Left cardiac atrium (tissue), 4 donors: Measurements from ENCODE around the gene MCC. TPM values are rescaled to one million over a fixed set of nuclear protein-coding genes. Genes with fewer than 3 reads are reported as not detected.

Experiments used
- ATAC-seq, 2 donors: fragments of 200-7000 bp; cut with Tn5 transposase; one replicate each; pipeline ENCODE4 v1.9.1; 2020; ENCODE audit warnings: mild to moderate bottlenecking in 2 of 2, moderate library complexity in 2 of 2
- DNase-seq: peaks from one replicate; pipeline ENCODE4 v3.0.0-alpha.2; 2020
- intact Hi-C, 2 donors: fragments of 100-400 bp; cut with DNase I; formaldehyde crosslinking; loops; one replicate each; pipeline versions ENCODE4 v1.14.1 to v1.15.1; 2022 to 2023
- total RNA-seq, 2 donors: library from RNA; stranded (reverse); fragmentation: NEBNext Ultra II Directional; extraction: Animal tissue kit (Norgen Biotek cat#: 25700); gene quantifications; one replicate each; pipeline ENCODE4 v1.2.1, GENCODE V29; 2021
- donor health status: DM: no; HTN: yes; CAD: no.
- donor health status: DM: no; HTN: yes; CAD: no; lungs with severe emphysema.
- donor health status: DM: yes; HTN: yes; CAD: no.
- donor health status: Dilated cardiomyopathy.

The MCC gene
- total RNA-seq, 2 donors from 2014 or later = 18.2 to 28.6 TPM

DNA sequence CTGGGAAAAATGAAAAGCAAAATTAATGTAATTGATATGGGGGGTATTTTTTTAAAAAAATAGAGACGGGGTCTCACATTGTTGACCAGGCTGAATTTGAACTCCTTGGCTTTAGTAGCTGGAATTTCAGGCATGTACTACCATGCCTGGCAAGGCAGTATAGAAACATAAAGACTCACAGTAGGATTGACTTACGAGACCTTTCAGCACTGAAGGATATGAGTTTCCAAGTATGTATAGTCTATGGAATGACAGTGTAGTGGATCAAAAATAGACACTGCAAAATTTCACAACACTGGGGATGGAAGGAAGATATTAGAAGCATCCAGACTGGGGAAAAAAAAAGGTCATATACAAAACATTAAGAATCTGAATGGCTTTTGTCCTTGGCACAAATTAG is 504.9 kb downstream of the MCC start:
- intact Hi-C loops = no loop called here

DNA sequence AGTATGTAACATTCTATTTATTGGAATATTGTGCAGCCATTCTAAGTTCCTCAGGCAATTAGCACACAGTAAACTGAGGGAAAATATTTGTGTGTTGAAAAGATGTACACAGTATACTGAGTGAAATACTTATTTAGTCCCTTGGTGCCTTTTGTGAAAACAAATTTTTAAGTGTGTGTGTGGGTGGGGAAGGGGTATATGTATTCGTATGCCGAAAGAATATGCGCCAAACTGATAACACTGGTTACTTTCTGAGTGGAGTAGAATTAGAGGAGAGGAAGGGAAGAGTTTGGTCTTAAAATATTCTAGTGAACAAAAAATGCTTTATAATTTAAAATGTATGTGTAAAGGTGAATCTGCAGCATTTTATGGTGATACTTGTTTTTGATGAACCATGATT is 508.5 kb downstream of the MCC start:
- intact Hi-C loops = no loop called here
- DNase-seq (no peak), ATAC-seq (no peak)

More for the DNA sequence above, 504.9 kb downstream of the MCC start:
- DNase-seq (no peak), ATAC-seq (no peak)

DNA sequence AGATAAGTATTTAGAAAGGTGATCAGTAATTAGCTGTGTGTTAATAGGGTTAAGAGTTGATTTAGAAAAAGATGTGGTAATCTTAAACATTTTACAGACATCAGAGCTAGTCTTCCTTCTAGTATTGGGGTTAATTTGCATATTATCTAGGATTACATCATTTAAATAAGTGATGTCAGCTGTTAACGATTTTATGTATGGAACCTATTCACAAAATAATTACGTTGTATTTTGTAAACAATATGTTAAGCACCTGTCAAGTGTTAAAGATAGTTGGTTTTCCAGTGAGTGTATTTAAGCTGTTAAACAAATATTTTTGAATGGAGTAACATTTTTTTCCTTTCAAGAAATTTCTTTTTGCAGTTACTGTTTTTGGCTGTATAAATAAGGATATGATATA is 509.4 kb downstream of the MCC start:
- DNase-seq (no peak), ATAC-seq (no peak)
- intact Hi-C loops = no loop called here

DNA sequence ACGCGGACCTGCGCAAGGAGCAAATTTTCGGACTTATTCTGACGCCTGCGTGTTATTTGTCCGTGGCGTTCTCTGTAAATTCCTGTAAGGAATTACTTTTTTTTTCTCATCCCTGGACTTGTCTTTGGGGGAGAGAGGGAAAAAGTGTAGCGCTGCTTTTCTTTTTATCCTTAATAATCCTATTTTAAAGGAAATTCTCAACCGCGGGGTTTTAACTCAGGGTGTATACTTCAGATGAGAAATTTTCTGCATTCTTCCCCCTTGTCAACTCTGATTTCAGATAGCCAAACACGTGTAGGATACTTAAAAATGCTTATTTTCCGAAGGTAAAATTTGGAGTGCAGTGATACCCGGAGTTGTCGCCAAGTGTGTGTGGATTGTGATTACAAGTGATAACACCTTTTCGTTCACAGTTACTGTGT is 510.8 kb downstream of the MCC start:
- DNase-seq (no peak), ATAC-seq (peak in 1 of 2 donors; percentile 1)
- intact Hi-C loops = no loop called here

DNA sequence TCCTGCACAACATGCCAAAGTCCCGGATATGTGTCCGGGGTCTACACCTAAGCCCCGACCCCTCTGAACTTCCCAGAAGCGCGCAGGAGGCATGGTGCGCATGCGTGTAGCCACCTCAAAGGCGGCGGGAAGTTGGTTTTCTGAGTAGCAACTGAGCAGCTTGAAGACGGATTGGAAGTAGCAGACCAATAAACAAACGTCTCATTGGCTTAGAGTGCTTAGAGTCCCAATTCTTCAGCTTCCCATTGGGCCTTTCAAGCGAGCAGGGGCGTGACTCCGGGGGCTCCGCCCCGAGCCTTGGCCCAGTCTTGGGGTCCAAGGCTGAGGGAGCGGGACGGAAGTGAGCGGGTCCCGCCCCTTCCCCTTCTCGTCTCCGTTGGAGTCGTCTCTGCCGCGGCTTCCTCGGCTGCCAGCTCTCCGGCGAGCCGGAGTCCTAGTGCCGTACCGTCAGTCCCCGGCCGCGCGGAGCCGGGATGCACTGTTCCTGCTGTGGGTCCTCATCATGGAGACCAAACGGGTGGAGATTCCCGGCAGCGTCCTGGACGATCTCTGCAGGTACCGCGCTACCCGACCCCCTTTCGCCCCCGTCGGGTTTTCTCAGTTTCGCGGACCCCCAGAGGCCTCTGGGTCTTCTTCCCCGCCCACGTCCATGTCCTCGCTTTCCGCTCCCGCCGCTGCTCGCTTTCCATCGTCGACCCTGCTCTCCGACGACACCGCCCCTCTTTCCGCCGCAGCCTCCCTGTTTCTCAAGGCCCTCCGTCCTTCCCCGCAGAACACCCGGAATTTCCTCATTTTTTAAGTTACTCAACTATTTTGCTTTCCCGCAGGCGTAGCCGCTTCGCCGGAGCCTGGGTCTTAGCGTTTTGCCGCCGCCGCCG is 511.6 kb downstream of the MCC start, which contains the start of gene DCP2:
Gene DCP2 (plus strand): TSS at position 367 of the 878 bp plus-strand sequence. CDS start 136 bp downstream, at position 503.
- intact Hi-C loops = no loop called here
- peak; percentile 99 for ATAC-seq
- DNase-seq = peak; percentile 96

DNA sequence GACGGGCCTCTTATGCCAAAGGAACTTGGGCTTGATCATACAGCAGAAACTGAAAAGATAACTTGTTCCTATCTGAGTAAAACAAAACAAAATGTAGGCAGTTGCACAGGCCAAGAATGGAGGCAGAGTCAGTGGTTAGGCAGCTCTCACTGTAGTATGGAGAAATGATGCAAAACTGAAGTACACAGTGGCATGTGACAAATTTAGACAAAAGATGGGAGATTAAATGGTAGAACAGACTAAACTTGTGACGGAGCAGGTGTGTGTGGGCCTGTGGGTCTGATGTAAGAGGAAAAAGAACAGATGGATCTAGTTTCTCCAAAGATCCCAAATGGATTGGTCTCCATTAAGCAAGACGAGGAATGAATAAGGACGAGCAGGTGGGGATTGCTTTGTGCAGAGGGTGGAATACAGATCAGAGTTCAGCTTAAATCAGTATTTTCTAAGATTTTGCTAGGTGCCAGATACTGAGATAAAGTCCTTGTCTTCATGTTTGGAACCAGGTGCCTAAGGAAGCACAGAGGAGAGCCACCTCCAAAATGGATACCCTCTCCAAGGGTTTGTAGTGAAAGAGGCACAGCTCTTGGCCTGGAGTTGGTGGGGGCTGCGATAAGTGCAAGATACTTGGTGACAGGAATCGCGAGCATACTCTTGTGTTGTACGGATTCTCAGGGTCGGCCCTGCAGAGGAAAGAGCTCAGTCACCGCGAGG is 512.4 kb downstream of the MCC start:
- DNase-seq (no peak), ATAC-seq (no peak)
- intact Hi-C loops = no loop called here

DNA sequence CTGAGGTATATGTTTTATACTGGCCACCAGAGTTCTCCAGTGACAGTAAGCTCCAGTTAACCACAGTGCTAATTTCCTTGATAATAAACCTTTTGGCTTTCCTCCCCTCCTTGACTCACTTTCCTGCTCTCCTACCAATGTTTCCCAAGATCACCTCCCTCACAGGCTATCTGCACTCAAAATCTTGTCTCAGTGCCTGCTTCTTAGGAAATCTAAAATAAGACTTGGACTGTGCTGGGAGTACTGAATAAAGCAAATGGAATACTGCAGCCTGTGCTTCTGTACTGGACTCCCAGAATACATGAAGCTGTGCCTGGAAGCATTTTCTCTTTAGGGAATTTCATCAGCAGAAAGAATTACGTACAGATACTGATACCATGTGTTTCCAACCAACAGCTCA is 513.4 kb downstream of the MCC start:
- intact Hi-C loops = no loop called here
- no peak for ATAC-seq
- DNase-seq = no peak

DNA sequence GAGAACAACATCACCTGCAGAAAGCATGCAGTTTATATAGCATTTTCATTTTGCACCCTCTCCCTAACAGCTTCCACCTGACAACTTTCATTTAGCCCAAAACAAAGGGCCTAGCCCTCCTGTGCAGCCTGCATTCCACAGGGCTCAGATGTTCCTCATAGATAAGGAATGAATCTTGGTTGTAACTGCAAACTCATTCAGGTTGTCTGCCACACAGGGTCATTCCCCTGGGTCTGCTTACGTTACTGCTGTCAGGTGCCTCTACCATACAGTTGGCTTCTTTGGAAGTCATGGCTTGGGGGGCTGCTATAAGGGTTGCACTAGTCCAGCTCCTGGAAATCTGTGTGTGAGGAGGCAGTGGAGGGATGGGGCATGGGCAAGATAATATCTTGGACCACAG is 514.3 kb downstream of the MCC start:
- ATAC-seq = no peak
- intact Hi-C loops = no loop called here
- DNase-seq = no peak

DNA sequence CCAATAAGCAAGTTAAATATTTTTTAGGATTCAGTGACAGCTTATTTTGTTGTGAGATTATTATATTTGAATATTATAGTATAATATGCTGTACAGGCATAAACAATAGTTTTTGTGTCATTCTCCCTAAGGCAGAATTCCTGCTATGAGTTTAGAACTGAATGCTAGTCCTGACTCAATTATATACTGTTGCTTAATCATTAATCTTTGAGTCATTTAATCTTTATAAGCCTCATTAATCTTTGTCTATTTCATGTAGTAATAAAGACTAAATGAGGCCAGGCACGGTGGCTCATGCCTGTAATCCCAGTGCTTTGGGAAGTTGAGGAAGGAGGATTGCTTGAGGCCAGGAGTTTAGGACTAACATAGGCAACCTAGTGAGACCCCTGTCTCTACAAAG is 515.2 kb downstream of the MCC start:
- ATAC-seq (no peak), DNase-seq (no peak)
- intact Hi-C loops = no loop called here

Other genes starting within 250 kb of the MCC start
- under 1 TPM in 1 of 2 donors, not detected in 1; 0.10 TPM for gene TSSK1B, start 53.5 kb downstream of the MCC start, total RNA-seq
- gene YTHDC2, start 25.2 kb upstream of the MCC start, total RNA-seq = 10 to 100 TPM; 12.6 to 20.3 TPM